ENCODE data around the gene ALG1. TPM values are rescaled to one million over a fixed set of nuclear protein-coding genes. Genes with fewer than 3 reads are reported as not detected.

Gene ALG1
- total and polyA plus RNA-seq, 2 of the 13 experiments (the other 11 are each of a cell fraction or from before 2014, with no cell fraction given), result 43.3 to 75.6 TPM

GRCh38 chr16:5072334-5073278 is 963 bp downstream of the ALG1 start (continued):
- TF ChIP-seq CERS6 (CRISPR knock-in tag; IDR thresholded peaks at IDR 0.05) (peak; percentile 45; the same call in 1 of the 2 replicates), ZNF776 (CRISPR knock-in tag; IDR thresholded peaks at IDR 0.05) (no peak), HOXA7 (CRISPR knock-in tag; IDR thresholded peaks at IDR 0.05) (no peak), PHF21A (CRISPR knock-in tag; IDR thresholded peaks at IDR 0.05) (0 out of 2 replicates have a peak, but pooled peaks have one; percentile 7), TFAP4 (IDR thresholded peaks at IDR 0.05; ENCODE audit: borderline replicate concordance, low read depth) (no peak), KDM6A (CRISPR knock-in tag; IDR thresholded peaks at IDR 0.05; ENCODE audit: low read depth) (no peak), ARID5B (CRISPR knock-in tag; IDR thresholded peaks at IDR 0.05) (no peak), TIGD3 (CRISPR knock-in tag; IDR thresholded peaks at IDR 0.05; ENCODE audit: borderline replicate concordance) (no peak), SALL1 (CRISPR knock-in tag; IDR thresholded peaks at IDR 0.05) (no peak), HOXD1 (CRISPR knock-in tag; IDR thresholded peaks at IDR 0.05) (no peak), HNRNPLL (IDR thresholded peaks at IDR 0.05; ENCODE audit: low read depth, low read length, poor library complexity, severe bottlenecking) (no peak), HNF4A (CRISPR knock-in tag; IDR thresholded peaks at IDR 0.05) (no peak), ZNF329 (CRISPR knock-in tag; IDR thresholded peaks at IDR 0.05; ENCODE audit: low read depth) (no peak), ARHGAP35 (CRISPR knock-in tag; IDR thresholded peaks at IDR 0.05; ENCODE audit: borderline replicate concordance) (no peak), TAF15 (IDR thresholded peaks at IDR 0.05; ENCODE audit: low read depth, low read length, poor library complexity, severe bottlenecking) (no peak), PRDM15 (CRISPR knock-in tag; IDR thresholded peaks at IDR 0.05) (no peak), DMAP1 (CRISPR knock-in tag; IDR thresholded peaks at IDR 0.05) (0 out of 2 replicates have a peak, but pooled peaks have one; percentile 2), SSRP1 (CRISPR knock-in tag; IDR thresholded peaks at IDR 0.05) (no peak)
